HEK293 (cell line): ENCODE results near the gene PIK3CD.
A peak's percentile ranks its signal among the peaks of the same experiment; 100 is the strongest.

Source experiments
- CTCF ChIA-PET: fragments of 350-600 bp; formaldehyde crosslinking; extraction: SDS; loops from one replicate; lab custom pipeline; 2021; ENCODE audit warnings: antibody characterized with exemption; lab: Yijun Ruan, JAX
- POLR2A ChIA-PET: fragments of 300-600 bp; formaldehyde crosslinking; extraction: SDS; loops from one replicate; lab custom pipeline; 2020; ENCODE audit warnings: antibody characterized with exemption, inconsistent platforms; lab: Yijun Ruan, JAX
- H3K27ac ChIP-seq: fragments of 200-500 bp; sonication (Bioruptor generic); 2 replicates; pipeline ENCODE4 v1.5.1; 2014; ENCODE audit warnings: low read depth, low read length, control low read depth, inconsistent platforms; ENCODE audit errors: extremely low read depth
- H3K36me3 ChIP-seq, 2 experiments: fragments of 200-500 bp in 1 of 2; sonication (Bioruptor generic) in 1 of 2; 1 replicate in 1 of 2; 2 replicates in 1 of 2; pipeline ENCODE4 v1.5.1; 2014 to 2017; ENCODE audit warnings: inconsistent platforms in 2 of 2, low read length in 2 of 2; ENCODE audit not compliant: control insufficient read depth in 2 of 2, insufficient read depth in 1 of 2
- H3K4me1 ChIP-seq: fragments of 200-500 bp; sonication (Bioruptor generic); 2 replicates; pipeline ENCODE4 v1.5.1; 2014; ENCODE audit warnings: mild to moderate bottlenecking, low read length, inconsistent platforms; ENCODE audit not compliant: control insufficient read depth, insufficient read depth
- H3K4me3 ChIP-seq: 2 replicates; pipeline ENCODE4 v1.5.1; 2011; ENCODE audit warnings: low read depth, mild to moderate bottlenecking, control low read depth, low read length, moderate library complexity
- H3K9me3 ChIP-seq: fragments of 200-500 bp; sonication (Bioruptor generic); 2 replicates; pipeline ENCODE4 v1.5.1; 2014; ENCODE audit warnings: low read depth, low read length, inconsistent platforms; ENCODE audit not compliant: control insufficient read depth, insufficient read depth
- ELK4 ChIP-seq: IDR thresholded peaks from 2 replicates; pipeline ENCODE4 v1.6.1; 2011; ENCODE audit warnings: mild to moderate bottlenecking, low read depth, low read length, borderline replicate concordance
- REST ChIP-seq: fragments of 450-650 bp; formaldehyde crosslinking; IDR thresholded peaks from 2 replicates; pipeline ENCODE4 v1.5.1; 2016; ENCODE audit warnings: missing biosample characterization, missing genetic modification characterization
- TCF7L2 ChIP-seq: IDR thresholded peaks from 2 replicates; pipeline ENCODE4 v1.6.1; 2011; ENCODE audit warnings: low read depth, mild to moderate bottlenecking, inconsistent platforms, low read length, moderate library complexity, borderline replicate concordance
- ZBTB6 ChIP-seq: fragments of 450-650 bp; formaldehyde crosslinking; IDR thresholded peaks from 2 replicates; pipeline ENCODE4 v1.5.1; 2017; ENCODE audit warnings: missing biosample characterization, missing genetic modification characterization
- ZFP41 ChIP-seq: fragments of 450-650 bp; formaldehyde crosslinking; IDR thresholded peaks from 2 replicates; pipeline ENCODE4 v1.5.1; 2016; ENCODE audit warnings: missing biosample characterization, missing genetic modification characterization, borderline replicate concordance
- ZIC2 ChIP-seq: fragments of 450-650 bp; formaldehyde crosslinking; IDR thresholded peaks from 2 replicates; pipeline ENCODE4 v1.5.1; 2016; ENCODE audit warnings: missing biosample characterization, missing genetic modification characterization
- ZNF146 ChIP-seq: fragments of 450-650 bp; formaldehyde crosslinking; IDR thresholded peaks from 2 replicates; pipeline ENCODE4 v1.5.1; 2016; ENCODE audit warnings: missing biosample characterization, missing genetic modification characterization
- ZNF155 ChIP-seq: fragments of 450-650 bp; formaldehyde crosslinking; IDR thresholded peaks from 2 replicates; pipeline ENCODE4 v1.5.1; 2016; ENCODE audit warnings: missing biosample characterization, missing genetic modification characterization
- ZNF211 ChIP-seq: fragments of 450-650 bp; formaldehyde crosslinking; IDR thresholded peaks from 2 replicates; pipeline ENCODE4 v1.5.1; 2016; ENCODE audit warnings: low read depth, missing biosample characterization, missing genetic modification characterization
- ZNF221 ChIP-seq: fragments of 450-650 bp; formaldehyde crosslinking; IDR thresholded peaks from 2 replicates; pipeline ENCODE4 v1.5.1; 2017; ENCODE audit warnings: missing biosample characterization, missing genetic modification characterization, borderline replicate concordance
- ZNF26 ChIP-seq: fragments of 450-650 bp; formaldehyde crosslinking; IDR thresholded peaks from 2 replicates; pipeline ENCODE4 v1.5.1; 2016; ENCODE audit warnings: missing biosample characterization, missing genetic modification characterization
- ZNF416 ChIP-seq: fragments of 450-650 bp; formaldehyde crosslinking; IDR thresholded peaks from 2 replicates; pipeline ENCODE4 v1.5.1; 2016; ENCODE audit warnings: missing biosample characterization, missing genetic modification characterization
- ZNF423 ChIP-seq: fragments of 450-650 bp; formaldehyde crosslinking; IDR thresholded peaks from 2 replicates; pipeline ENCODE4 v1.5.1; 2016; ENCODE audit warnings: missing biosample characterization, missing genetic modification characterization
- ZNF510 ChIP-seq: fragments of 450-650 bp; formaldehyde crosslinking; IDR thresholded peaks from 2 replicates; pipeline ENCODE4 v1.5.1; 2018; ENCODE audit warnings: mild to moderate bottlenecking, missing genetic modification characterization, missing biosample characterization; ENCODE audit not compliant: insufficient replicate concordance
- ZNF521 ChIP-seq: fragments of 450-650 bp; formaldehyde crosslinking; IDR thresholded peaks from 2 replicates; pipeline ENCODE4 v1.5.1; 2017; ENCODE audit warnings: missing biosample characterization, mild to moderate bottlenecking, missing genetic modification characterization
- ZNF558 ChIP-seq: fragments of 450-650 bp; formaldehyde crosslinking; IDR thresholded peaks from 2 replicates; pipeline ENCODE4 v1.5.1; 2016; ENCODE audit warnings: missing biosample characterization, missing genetic modification characterization
- ZNF645 ChIP-seq: fragments of 450-650 bp; formaldehyde crosslinking; IDR thresholded peaks from 2 replicates; pipeline ENCODE4; 2016; ENCODE audit warnings: missing biosample characterization, missing genetic modification characterization
- ZNF660 ChIP-seq: fragments of 450-650 bp; IDR thresholded peaks from 2 replicates; pipeline ENCODE4 v1.5.1; 2018; ENCODE audit warnings: missing biosample characterization, mild to moderate bottlenecking, missing genetic modification characterization
- ZNF707 ChIP-seq: fragments of 450-650 bp; formaldehyde crosslinking; IDR thresholded peaks from 2 replicates; pipeline ENCODE4 v1.5.1; 2016; ENCODE audit warnings: missing biosample characterization, missing genetic modification characterization
- ZSCAN30 ChIP-seq: fragments of 450-650 bp; IDR thresholded peaks from 2 replicates; pipeline ENCODE4 v1.5.1; 2018; ENCODE audit warnings: missing biosample characterization, mild to moderate bottlenecking, missing genetic modification characterization, moderate library complexity
- ZSCAN5A ChIP-seq: fragments of 450-650 bp; formaldehyde crosslinking; IDR thresholded peaks from 2 replicates; pipeline ENCODE4 v1.5.1; 2016; ENCODE audit warnings: missing biosample characterization, missing genetic modification characterization

Gene PIK3CD

GRCh38 chr1:9726905-9727595 is 75.5 kb downstream of the PIK3CD start (continued):
- no peak for TF ChIP-seq ZNF26 (tag by site-specific recombination)
- TF ChIP-seq, all 188 proteins: peak for 0

- TF ChIP-seq ZNF660 = peak; percentile 63; the same call in 1 of the 2 replicates
- no peak for TF ChIP-seq ELK4
- peak; percentile 38 for TF ChIP-seq ZIC2
- H3K9me3 ChIP-seq = no peaks in the 10 kb centered on the region
- H3K4me1 ChIP-seq = no peaks in the 10 kb centered on the region
- no peak overlapping the region for H3K4me3 ChIP-seq
- POLR2A ChIA-PET = no interaction called here
- H3K36me3 ChIP-seq = peaks cover 8 to 80% of the 10 kb centered on the region in 2 experiments
- CTCF ChIA-PET = interaction anchor here (0.6 kb wide), 1 partner anchor 22 kb away, joined by 4 read pairs; no protein-coding TSS in a partner anchor
- H3K27ac ChIP-seq = no peak overlapping the region
Measured at GRCh38 chr1:9728451-9729295, 77.1 kb downstream of the PIK3CD start.

GRCh38 chr1:9729523-9729922 is 78.0 kb downstream of the PIK3CD start:
- H3K4me3 ChIP-seq = no peak overlapping the region
- no peak overlapping the region for H3K27ac ChIP-seq
- H3K9me3 ChIP-seq = no peaks in the 10 kb centered on the region
- ChIA-PET POLR2A (no interaction called here), CTCF (interaction anchor here (0.6 to 1.6 kb wide), 3 partner anchors 8 to 1306 kb away, joined by 3 to 11 read pairs (median 4); no protein-coding TSS in a partner anchor)
- peaks cover 14 to 80% of the 10 kb centered on the region in 2 experiments for H3K36me3 ChIP-seq
- H3K4me1 ChIP-seq = no peaks in the 10 kb centered on the region
- no peak for TF ChIP-seq ZNF423 (tag by site-specific recombination)
- TF ChIP-seq ZNF645 (tag by site-specific recombination) = no peak
- TF ChIP-seq REST = no peak
- TF ChIP-seq ZFP41 (tag by site-specific recombination) = no peak
- TF ChIP-seq ZNF221 (tag by site-specific recombination) = no peak
- no peak for TF ChIP-seq ZNF146 (tag by site-specific recombination)
- no peak for TF ChIP-seq ZNF521
- TF ChIP-seq ZNF707 (tag by site-specific recombination) = no peak
- no peak for TF ChIP-seq ZSCAN30
- TF ChIP-seq TCF7L2 = no peak
- TF ChIP-seq ZNF510 (tag by site-specific recombination) = no peak
- no peak for TF ChIP-seq ZNF416 (tag by site-specific recombination)
- no peak for TF ChIP-seq ZSCAN5A (tag by site-specific recombination)
- no peak for TF ChIP-seq ZNF211 (tag by site-specific recombination)
- TF ChIP-seq ZNF558 (tag by site-specific recombination) = no peak
- no peak for TF ChIP-seq ZNF155 (tag by site-specific recombination)
- TF ChIP-seq ZBTB6 = no peak
